Measurements from ENCODE around the gene UBXN7. TPM values are rescaled to one million over a fixed set of nuclear protein-coding genes. Genes with fewer than 3 reads are reported as not detected.

The UBXN7 gene
- total RNA-seq, 1 donor from 2014 or later: 57.6 TPM

DNA sequence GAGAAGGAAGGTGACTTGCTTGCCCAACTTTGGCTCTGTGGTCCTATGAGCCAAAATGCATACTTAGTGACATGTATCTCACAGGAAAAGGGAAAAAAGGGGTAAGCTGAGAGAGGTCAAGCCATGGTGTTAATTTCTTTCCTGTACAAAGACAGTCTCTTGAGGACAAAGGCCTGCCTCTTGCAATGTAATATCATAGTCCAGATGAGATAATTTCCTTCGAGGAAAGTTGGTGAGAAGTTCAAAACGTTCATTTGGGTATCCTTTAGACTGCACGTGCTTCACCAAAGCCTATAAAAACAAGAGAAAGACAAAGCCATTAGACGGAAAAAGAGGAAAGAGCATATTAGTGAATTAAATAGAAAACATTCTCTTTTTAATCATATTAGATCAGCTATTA lies 75.7 kb downstream of the UBXN7 start:
- H3K4me3 Mint-ChIP-seq (ENCODE audit: unreplicated experiment): no peak overlapping the region
- H3K27me3 Mint-ChIP-seq (ENCODE audit: low read depth): no peaks in the 10 kb centered on the region
- DNase-seq (ENCODE audit: low spot score): no peak
- H3K36me3 Mint-ChIP-seq (ENCODE audit: low read depth): peaks cover 52% of the 10 kb centered on the region
- H3K9me3 Mint-ChIP-seq (ENCODE audit: low read depth): no peaks in the 10 kb centered on the region
- H3K4me1 Mint-ChIP-seq (ENCODE audit: low read depth): no peaks in the 10 kb centered on the region
- no peak overlapping the region for H3K27ac Mint-ChIP-seq (ENCODE audit: unreplicated experiment)
- no peak for TF ChIP-seq CTCF (IDR thresholded peaks at IDR 0.05)

GRCh38 chr3:196355668-196356067 lies 76.6 kb downstream of the UBXN7 start:
- H3K36me3 Mint-ChIP-seq (ENCODE audit: low read depth): peaks cover 45% of the 10 kb centered on the region
- no peak overlapping the region for H3K4me3 Mint-ChIP-seq (ENCODE audit: unreplicated experiment)

GRCh38 chr3:196354132-196354531 lies 78.1 kb downstream of the UBXN7 start:
- H3K4me1 Mint-ChIP-seq (ENCODE audit: low read depth): no peaks in the 10 kb centered on the region
- H3K27me3 Mint-ChIP-seq (ENCODE audit: low read depth): no peaks in the 10 kb centered on the region
- DNase-seq (ENCODE audit: low spot score): no peak
- no peak for TF ChIP-seq CTCF (IDR thresholded peaks at IDR 0.05)
- no peak overlapping the region for H3K27ac Mint-ChIP-seq (ENCODE audit: unreplicated experiment)
- H3K4me3 Mint-ChIP-seq (ENCODE audit: unreplicated experiment): no peak overlapping the region
- H3K9me3 Mint-ChIP-seq (ENCODE audit: low read depth): no peaks in the 10 kb centered on the region
- H3K36me3 Mint-ChIP-seq (ENCODE audit: low read depth): peaks cover 39% of the 10 kb centered on the region

More at GRCh38 chr3:196355668-196356067, 76.6 kb downstream of the UBXN7 start:
- DNase-seq (ENCODE audit: low spot score): no peak
- Mint-ChIP-seq H3K9me3 (ENCODE audit: low read depth) (no peaks in the 10 kb centered on the region), H3K27ac (ENCODE audit: unreplicated experiment) (no peak overlapping the region), H3K4me1 (ENCODE audit: low read depth) (no peaks in the 10 kb centered on the region), H3K27me3 (ENCODE audit: low read depth) (no peaks in the 10 kb centered on the region)
- TF ChIP-seq CTCF (IDR thresholded peaks at IDR 0.05): no peak

- TF ChIP-seq CTCF (IDR thresholded peaks at IDR 0.05): no peak
- Mint-ChIP-seq H3K27ac (ENCODE audit: unreplicated experiment) (no peak overlapping the region), H3K4me1 (ENCODE audit: low read depth) (no peaks in the 10 kb centered on the region), H3K9me3 (ENCODE audit: low read depth) (no peaks in the 10 kb centered on the region), H3K4me3 (ENCODE audit: unreplicated experiment) (no peak overlapping the region), H3K36me3 (ENCODE audit: low read depth) (peaks cover 35% of the 10 kb centered on the region), H3K27me3 (ENCODE audit: low read depth) (no peaks in the 10 kb centered on the region)
- no peak for DNase-seq (ENCODE audit: low spot score)
These were observed 80.7 kb downstream of the UBXN7 start for GRCh38 chr3:196351541-196351940.

DNA sequence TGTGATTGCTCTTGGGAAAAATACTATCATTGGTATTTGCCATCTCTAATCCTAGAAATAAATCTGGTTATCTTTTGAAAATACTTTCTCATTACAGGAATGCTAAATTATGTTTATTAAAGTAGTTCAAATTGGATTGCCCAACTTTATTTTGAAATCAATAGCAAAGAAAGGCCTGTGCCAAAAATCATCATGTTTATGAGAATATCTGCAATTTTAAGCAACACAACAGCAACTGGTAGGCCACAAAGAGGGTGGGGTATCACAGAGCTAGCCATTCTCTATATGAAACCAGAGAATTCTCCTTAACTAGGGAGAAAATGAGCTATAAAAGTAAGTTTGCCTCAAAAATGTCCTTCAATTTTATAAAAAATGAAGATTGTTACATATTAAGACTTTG lies 82.2 kb downstream of the UBXN7 start:
- peaks cover 28% of the 10 kb centered on the region for H3K36me3 Mint-ChIP-seq (ENCODE audit: low read depth)
- TF ChIP-seq CTCF (IDR thresholded peaks at IDR 0.05): no peak
- no peak for DNase-seq (ENCODE audit: low spot score)
- no peaks in the 10 kb centered on the region for H3K4me1 Mint-ChIP-seq (ENCODE audit: low read depth)
- H3K9me3 Mint-ChIP-seq (ENCODE audit: low read depth): no peaks in the 10 kb centered on the region
- H3K27ac Mint-ChIP-seq (ENCODE audit: unreplicated experiment): no peak overlapping the region
- no peak overlapping the region for H3K4me3 Mint-ChIP-seq (ENCODE audit: unreplicated experiment)
- no peaks in the 10 kb centered on the region for H3K27me3 Mint-ChIP-seq (ENCODE audit: low read depth)
